HepG2 (cell line): ENCODE data around the gene TNFRSF6B. TPM values are rescaled to one million over a fixed set of nuclear protein-coding genes. Genes with fewer than 3 reads are reported as not detected.
A peak's percentile ranks its signal among the peaks of the same experiment; 100 is the strongest.

Experiments used
- CHD2 ChIP-seq: IDR thresholded peaks from 2 replicates; pipeline ENCODE4 v1.6.1; 2011; ENCODE audit warnings: low read depth, low read length, improper control_type of control experiment
- CREB1 ChIP-seq, 2 experiments: fragments of 450-650 bp in 1 of 2; IDR thresholded peaks; 2 replicates each; pipeline ENCODE4 v1.6.1; 2016 to 2017; ENCODE audit warnings: control low read depth in 1 of 2, mild to moderate bottlenecking in 1 of 2, missing compliant biosample characterization in 1 of 2, missing genetic modification characterization in 1 of 2
- FOXJ3 ChIP-seq: sonication (generic); formaldehyde crosslinking; IDR thresholded peaks from 2 replicates; pipeline ENCODE4 v1.4.0; 2020; ENCODE audit warnings: missing genetic modification reagents, mild to moderate bottlenecking, borderline replicate concordance
- FOXO1 ChIP-seq: sonication (generic); formaldehyde crosslinking; IDR thresholded peaks from 2 replicates; pipeline ENCODE4 v1.4.0; 2020; ENCODE audit warnings: missing genetic modification reagents
- GABPA ChIP-seq, 2 experiments: IDR thresholded peaks; 2 replicates each; pipeline ENCODE4 v1.6.1; 2011 to 2016; ENCODE audit warnings: low read depth in 2 of 2, low read length in 1 of 2, missing biosample characterization in 1 of 2, missing genetic modification characterization in 1 of 2
- HNF4A ChIP-seq: sonication (generic); formaldehyde crosslinking; IDR thresholded peaks from 2 replicates; pipeline ENCODE4 v1.4.0; 2020; ENCODE audit warnings: missing genetic modification reagents
- HNRNPH1 ChIP-seq: fragments of 200-400 bp; formaldehyde crosslinking; optimal IDR thresholded peaks from 2 replicates; pipeline ENCODE3; 2017; ENCODE audit warnings: mild to moderate bottlenecking, low read depth, low read length
- IRX3 ChIP-seq: sonication (generic); formaldehyde crosslinking; IDR thresholded peaks from 2 replicates; pipeline ENCODE4 v1.8.1; 2023; ENCODE audit warnings: mild to moderate bottlenecking, low read depth, missing genetic modification reagents, borderline replicate concordance
- JUNB ChIP-seq: sonication (generic); formaldehyde crosslinking; IDR thresholded peaks from 2 replicates; pipeline ENCODE4 v1.8.0; 2022; ENCODE audit warnings: missing genetic modification reagents, mild to moderate bottlenecking, borderline replicate concordance
- NCOA5 ChIP-seq: sonication (generic); formaldehyde crosslinking; IDR thresholded peaks from 2 replicates; pipeline ENCODE4 v1.4.0; 2020; ENCODE audit warnings: missing genetic modification reagents
- RELA ChIP-seq: sonication (generic); formaldehyde crosslinking; IDR thresholded peaks from 2 replicates; pipeline ENCODE4 v1.4.0; 2020; ENCODE audit warnings: missing genetic modification reagents
- REXO4 ChIP-seq: sonication (generic); formaldehyde crosslinking; IDR thresholded peaks from 2 replicates; pipeline ENCODE4 v1.8.0; 2022; ENCODE audit warnings: missing genetic modification reagents, mild to moderate bottlenecking, borderline replicate concordance
- RXRB ChIP-seq: IDR thresholded peaks from 2 replicates; pipeline ENCODE4 v1.6.1; 2016; ENCODE audit warnings: borderline replicate concordance, missing genetic modification reagents, missing compliant biosample characterization
- SIN3A ChIP-seq: IDR thresholded peaks from 2 replicates; pipeline ENCODE4 v1.6.1; 2011; ENCODE audit warnings: low read depth, mild to moderate bottlenecking, control low read depth, low read length, borderline replicate concordance
- SOX5 ChIP-seq: IDR thresholded peaks from 2 replicates; pipeline ENCODE4 v1.6.1; 2016; ENCODE audit warnings: borderline replicate concordance
- SRSF9 ChIP-seq: fragments of 200-400 bp; formaldehyde crosslinking; IDR thresholded peaks from 2 replicates; pipeline ENCODE4 v1.6.1; 2018; ENCODE audit warnings: borderline replicate concordance, mild to moderate bottlenecking, low read depth, low read length; ENCODE audit not compliant: insufficient read depth, poor library complexity, severe bottlenecking
- STAT5B ChIP-seq: sonication (generic); formaldehyde crosslinking; IDR thresholded peaks from 2 replicates; pipeline ENCODE4 v1.4.0; 2020; ENCODE audit warnings: missing genetic modification reagents
- TEAD3 ChIP-seq: optimal IDR thresholded peaks from 2 replicates; pipeline ENCODE3; 2016; ENCODE audit warnings: borderline replicate concordance
- TRIM24 ChIP-seq: sonication (generic); formaldehyde crosslinking; IDR thresholded peaks from 2 replicates; pipeline ENCODE4 v1.8.0; 2022; ENCODE audit warnings: mild to moderate bottlenecking, missing genetic modification reagents
- ZBTB38 ChIP-seq: sonication (generic); formaldehyde crosslinking; IDR thresholded peaks from 2 replicates; pipeline ENCODE4 v1.5.1; 2020; ENCODE audit warnings: mild to moderate bottlenecking, missing genetic modification reagents
- ZC3H4 ChIP-seq: sonication (generic); formaldehyde crosslinking; IDR thresholded peaks from 2 replicates; pipeline ENCODE4 v1.4.0; 2020; ENCODE audit warnings: missing genetic modification reagents, borderline replicate concordance
- ZNF414 ChIP-seq: sonication (generic); formaldehyde crosslinking; IDR thresholded peaks from 2 replicates; pipeline ENCODE4 v1.5.0; 2020; ENCODE audit warnings: missing genetic modification reagents
- ZNF501 ChIP-seq: sonication (generic); formaldehyde crosslinking; IDR thresholded peaks from 2 replicates; pipeline ENCODE4 v1.5.1; 2020; ENCODE audit warnings: mild to moderate bottlenecking, moderate library complexity, missing genetic modification reagents
- ZNF503 ChIP-seq: sonication (generic); formaldehyde crosslinking; IDR thresholded peaks from 2 replicates; pipeline ENCODE4 v1.4.0; 2020; ENCODE audit warnings: missing genetic modification reagents
- ZNF558 ChIP-seq: sonication (generic); formaldehyde crosslinking; IDR thresholded peaks from 2 replicates; pipeline ENCODE4 v1.9.0; 2022; ENCODE audit warnings: mild to moderate bottlenecking, missing genetic modification reagents, borderline replicate concordance
- ZNF607 ChIP-seq: sonication (generic); formaldehyde crosslinking; IDR thresholded peaks from 2 replicates; pipeline ENCODE4 v1.5.1; 2020; ENCODE audit warnings: missing genetic modification reagents, mild to moderate bottlenecking, borderline replicate concordance
- ZNF703 ChIP-seq: sonication (generic); formaldehyde crosslinking; IDR thresholded peaks from 2 replicates; pipeline ENCODE4 v1.5.1; 2020; ENCODE audit warnings: missing genetic modification reagents, mild to moderate bottlenecking, moderate library complexity, borderline replicate concordance
- ZNF713 ChIP-seq: sonication (generic); formaldehyde crosslinking; IDR thresholded peaks from 2 replicates; pipeline ENCODE4 v1.4.0; 2020; ENCODE audit warnings: mild to moderate bottlenecking, missing genetic modification reagents
- ZNF737 ChIP-seq: sonication (generic); formaldehyde crosslinking; IDR thresholded peaks from 2 replicates; pipeline ENCODE4 v1.5.0; 2020; ENCODE audit warnings: missing genetic modification reagents, mild to moderate bottlenecking, borderline replicate concordance
- polyA plus RNA-seq, 8 experiments: library from polyadenylated mRNA; depleted of rRNA in 3 of 8; stranded (reverse) in 7 of 8; unstranded in 1 of 8; fragments of >200 nt; fragmentation: Illumina TruSeq in 4 of 8; extraction: Trizol in 4 of 8; gene quantifications; 2 replicates each; pipeline versions ENCODE4 v1.2.1 to v1.2.3, GENCODE V29; 2011 to 2016; ENCODE audit warnings: low read depth in 4 of 8, missing spikeins in 1 of 8, mixed read lengths in 1 of 8; ENCODE audit not compliant: insufficient read depth in 1 of 8
- total RNA-seq, 5 experiments: library from RNA; depleted of rRNA; stranded (reverse); fragments of >200 nt; fragmentation: Illumina TruSeq; extraction: Trizol; gene quantifications; 2 replicates each; pipeline ENCODE4 v1.2.3, GENCODE V29; 2016; ENCODE audit warnings: low read depth in 1 of 5

TNFRSF6B gene
- total and polyA plus RNA-seq, 2 of the 13 experiments (the other 11 are each of a cell fraction or from before 2014, with no cell fraction given): 0.24 TPM; not detected in 1

GRCh38 chr20:63744574-63745423, 48.3 kb downstream of the TNFRSF6B start (continued):
- no peak for TF ChIP-seq RELA (CRISPR knock-in tag)
- TF ChIP-seq ZNF737: no peak
- no peak for TF ChIP-seq CHD2
- no peak for TF ChIP-seq RXRB
- no peak for TF ChIP-seq STAT5B (CRISPR knock-in tag)
- no peak for TF ChIP-seq JUNB (CRISPR knock-in tag)
- no peak for TF ChIP-seq NCOA5
- no peak for TF ChIP-seq TEAD3
- no peak for TF ChIP-seq GABPA (IDR thresholded peaks at IDR 0.05; ENCODE audit: low read depth, low read length)
- TF ChIP-seq GABPA (CRISPR knock-in tag; IDR thresholded peaks at IDR 0.05; ENCODE audit: low read depth): no peak
- TF ChIP-seq SIN3A: 0 out of 2 replicates have a peak, but pooled peaks have one; percentile 28
- TF ChIP-seq ZNF501 (CRISPR knock-in tag): no peak; the same call in none of the 2 replicates
- no peak for TF ChIP-seq FOXJ3 (CRISPR knock-in tag)
- TF ChIP-seq SRSF9: no peak
- no peak for TF ChIP-seq REXO4 (CRISPR knock-in tag)
- TF ChIP-seq ZC3H4 (CRISPR knock-in tag): no peak
- TF ChIP-seq ZBTB38 (CRISPR knock-in tag): peak; percentile 43; the same call in 1 of the 2 replicates
- no peak for TF ChIP-seq TRIM24 (CRISPR knock-in tag)
- no peak for TF ChIP-seq ZNF703 (CRISPR knock-in tag)
- no peak for TF ChIP-seq SOX5 (CRISPR knock-in tag)
- no peak for TF ChIP-seq CREB1 (IDR thresholded peaks at IDR 0.05)
- TF ChIP-seq CREB1 (CRISPR knock-in tag; IDR thresholded peaks at IDR 0.05): no peak
- no peak for TF ChIP-seq ZNF414 (CRISPR knock-in tag)
- no peak; the same call in 1 of the 2 replicates for TF ChIP-seq ZNF503 (CRISPR knock-in tag)
- no peak for TF ChIP-seq IRX3 (CRISPR knock-in tag)
- TF ChIP-seq HNF4A (CRISPR knock-in tag): peak; percentile 55; the same call in 1 of the 2 replicates
- TF ChIP-seq ZNF607 (CRISPR knock-in tag): no peak
- TF ChIP-seq ZNF558 (CRISPR knock-in tag): no peak
- TF ChIP-seq ZNF713 (CRISPR knock-in tag): no peak
- TF ChIP-seq HNRNPH1: peak; percentile 92
- TF ChIP-seq FOXO1 (CRISPR knock-in tag): no peak
